Activated T-helper 1 cell treated with anti-CD3 and anti-CD28 coated beads, Interleukin-12 subunit alpha, Interleukin-12 subunit beta, Interleukin-2, Interleukin-4 antibody, amounts not matched to agents 30 ng/mL and 10 ng/mL and 1 ng/mL, durations not matched to agents 14 hours and 24 hours and 36 hours (primary cell): ENCODE results near the gene SV2B. TPM values are rescaled to one million over a fixed set of nuclear protein-coding genes. Genes with fewer than 3 reads are reported as not detected.

Experiments used
- DNase-seq: peaks from one replicate; pipeline ENCODE4 v3.0.0; 2021; ENCODE audit warnings: low spot score
- H3K27ac Mint-ChIP-seq: one replicate; pipeline ENCODE4 v1.8.0; 2021; ENCODE audit warnings: mild to moderate bottlenecking, mixed read lengths
- H3K27me3 Mint-ChIP-seq: one replicate; pipeline ENCODE4 v1.8.0; 2022; ENCODE audit warnings: mild to moderate bottlenecking, moderate library complexity, mixed read lengths; ENCODE audit not compliant: insufficient read depth
- H3K36me3 Mint-ChIP-seq: one replicate; pipeline ENCODE4 v1.8.0; 2021; ENCODE audit warnings: low read depth, mixed read lengths
- H3K4me1 Mint-ChIP-seq: one replicate; pipeline ENCODE4 v1.8.0; 2021; ENCODE audit warnings: low read depth, mixed read lengths
- H3K4me3 Mint-ChIP-seq: one replicate; pipeline ENCODE4 v1.8.0; 2021; ENCODE audit warnings: mild to moderate bottlenecking, moderate library complexity, mixed read lengths
- H3K9me3 Mint-ChIP-seq: one replicate; pipeline ENCODE4 v1.8.0; 2021; ENCODE audit warnings: mixed read lengths
- intact Hi-C: fragments of 100-400 bp; cut with micrococcal nuclease; formaldehyde crosslinking; loops from one replicate; pipeline ENCODE4 v1.15.1; 2024
- total RNA-seq: library from RNA; stranded (reverse); gene quantifications from 2 replicates; pipeline ENCODE4 v1.2.3, GENCODE V29; 2022

SV2B gene
- total RNA-seq, 1 donor from 2014 or later = 0.08 TPM

- H3K4me3 Mint-ChIP-seq = no peak overlapping the region
- H3K27me3 Mint-ChIP-seq = peaks cover 7% of the 10 kb centered on the region
- H3K4me1 Mint-ChIP-seq = peaks cover 13% of the 10 kb centered on the region
- no peak overlapping the region for H3K27ac Mint-ChIP-seq
- DNase-seq = no peak
- H3K9me3 Mint-ChIP-seq = peaks cover 4% of the 10 kb centered on the region
- intact Hi-C loops = no loop called here
- no peaks in the 10 kb centered on the region for H3K36me3 Mint-ChIP-seq
These were observed 245.7 kb downstream of the SV2B start for GRCh38 chr15:91345736-91346135.

- H3K36me3 Mint-ChIP-seq = no peaks in the 10 kb centered on the region
- intact Hi-C loops = no loop called here
- no peak overlapping the region for H3K27ac Mint-ChIP-seq
- peaks cover 4% of the 10 kb centered on the region for H3K9me3 Mint-ChIP-seq
- peaks cover 6% of the 10 kb centered on the region for H3K27me3 Mint-ChIP-seq
- no peak for DNase-seq
- H3K4me3 Mint-ChIP-seq = no peak overlapping the region
- H3K4me1 Mint-ChIP-seq = peaks cover 13% of the 10 kb centered on the region
These were observed 246.2 kb downstream of the SV2B start for GRCh38 chr15:91346259-91346658.

- intact Hi-C loops = no loop called here
- Mint-ChIP-seq H3K9me3 (peaks cover 4% of the 10 kb centered on the region), H3K4me3 (no peak overlapping the region), H3K27ac (no peak overlapping the region), H3K27me3 (peaks cover 6% of the 10 kb centered on the region), H3K36me3 (no peaks in the 10 kb centered on the region), H3K4me1 (peaks cover 13% of the 10 kb centered on the region)
- DNase-seq = peak; percentile 2
These were observed 248.9 kb downstream of the SV2B start for GRCh38 chr15:91348752-91349500.

Other genes with a start within 250 kb of the SV2B start
- gene FURIN, start 231.7 kb upstream of the SV2B start, total RNA-seq = 530 and 545 TPM in 2 replicates
- 45.4 and 57.1 TPM in 2 replicates for gene FES, start 215.8 kb upstream of the SV2B start, total RNA-seq
- 228 and 239 TPM in 2 replicates for gene MAN2A2, start 197.0 kb upstream of the SV2B start, total RNA-seq
- 38.8 and 39.0 TPM in 2 replicates for gene HDDC3, start 167.7 kb upstream of the SV2B start, total RNA-seq
- gene UNC45A, start 165.0 kb upstream of the SV2B start, total RNA-seq = 60.5 and 68.6 TPM in 2 replicates
- 26.4 and 27.2 TPM in 2 replicates for gene RCCD1, start 145.4 kb upstream of the SV2B start, total RNA-seq
- 78.4 and 86.0 TPM in 2 replicates for gene PRC1, start 105.7 kb upstream of the SV2B start, total RNA-seq
- gene VPS33B, start 77.7 kb upstream of the SV2B start, total RNA-seq = 20.8 and 20.9 TPM in 2 replicates